GM23338 (cell line): ENCODE measurements around the gene TMEM209. TPM values are rescaled to one million over a fixed set of nuclear protein-coding genes. Genes with fewer than 3 reads are reported as not detected.

Experiments
- ATAC-seq: fragments of 200-7000 bp; cut with Tn5 transposase; 3 replicates; pipeline ENCODE4 v1.9.1; 2020
- DNase-seq: peaks from one replicate; pipeline ENCODE4 v3.0.0-alpha.2; 2015; ENCODE audit warnings: low spot score
- H2AFZ ChIP-seq: fragments of 200-600 bp; sonication (generic); 2 replicates; pipeline ENCODE4 v1.8.0; 2016; ENCODE audit warnings: antibody characterized with exemption, mild to moderate bottlenecking, moderate library complexity
- H3F3A ChIP-seq: fragments of 200-600 bp; sonication (generic); replicated peaks from 2 replicates; pipeline ENCODE4 v1.8.0; 2017; ENCODE audit warnings: antibody characterized with exemption, mixed run types, low read depth
- H3K27ac ChIP-seq: fragments of 200-600 bp; sonication (generic); 2 replicates; pipeline ENCODE4 v1.6.1; 2016; ENCODE audit warnings: low read depth
- H3K27me3 ChIP-seq: fragments of 200-600 bp; sonication (generic); 2 replicates; pipeline ENCODE4 v1.8.0; 2016; ENCODE audit warnings: mild to moderate bottlenecking, mixed run types, moderate library complexity; ENCODE audit not compliant: insufficient read depth
- H3K36me3 ChIP-seq: fragments of 200-600 bp; sonication (generic); 2 replicates; pipeline ENCODE4 v1.8.0; 2016; ENCODE audit warnings: mild to moderate bottlenecking; ENCODE audit not compliant: insufficient read depth
- H3K4me1 ChIP-seq: fragments of 200-600 bp; sonication (generic); 2 replicates; pipeline ENCODE4 v1.8.0; 2016; ENCODE audit warnings: mild to moderate bottlenecking, moderate library complexity; ENCODE audit not compliant: insufficient read depth
- H3K4me2 ChIP-seq: fragments of 200-600 bp; sonication (generic); 2 replicates; pipeline ENCODE4 v1.7.1; 2017; ENCODE audit warnings: mixed run types
- H3K4me3 ChIP-seq: fragments of 200-600 bp; sonication (generic); 2 replicates; pipeline ENCODE4 v1.6.1; 2016; ENCODE audit warnings: mixed run types
- H3K79me2 ChIP-seq: fragments of 200-600 bp; sonication (generic); replicated peaks from 2 replicates; pipeline ENCODE4 v1.8.0; 2017; ENCODE audit warnings: mild to moderate bottlenecking; ENCODE audit not compliant: insufficient read depth
- H3K9me2 ChIP-seq: fragments of 200-600 bp; sonication (generic); 2 replicates; pipeline ENCODE4 v1.8.0; 2017; ENCODE audit not compliant: insufficient read depth
- H4K20me1 ChIP-seq: fragments of 200-600 bp; sonication (generic); replicated peaks from 2 replicates; pipeline ENCODE4 v1.8.0; 2017; ENCODE audit warnings: mild to moderate bottlenecking; ENCODE audit not compliant: insufficient read depth
- H3K27ac Mint-ChIP-seq: 2 replicates; pipeline ENCODE4 v1.8.0; 2020; ENCODE audit warnings: inconsistent platforms, mild to moderate bottlenecking, moderate library complexity, mixed read lengths
- H3K27me3 Mint-ChIP-seq: 3 replicates; pipeline ENCODE4 v1.8.0; 2022; ENCODE audit warnings: low read depth, mild to moderate bottlenecking, moderate library complexity, mixed read lengths, inconsistent platforms; ENCODE audit not compliant: insufficient read depth, poor library complexity
- H3K36me3 Mint-ChIP-seq: 3 replicates; pipeline ENCODE4 v1.8.0; 2021; ENCODE audit warnings: low read depth, mild to moderate bottlenecking, inconsistent platforms, moderate library complexity, mixed read lengths
- H3K4me1 Mint-ChIP-seq: 3 replicates; pipeline ENCODE4 v1.8.0; 2020; ENCODE audit warnings: mild to moderate bottlenecking, inconsistent platforms, mixed read lengths
- H3K4me3 Mint-ChIP-seq: 3 replicates; pipeline ENCODE4 v1.8.0; 2021; ENCODE audit warnings: moderate library complexity, mild to moderate bottlenecking, inconsistent platforms, mixed read lengths
- H3K9me3 Mint-ChIP-seq: 3 replicates; pipeline ENCODE4 v1.8.0; 2020; ENCODE audit warnings: moderate library complexity, mild to moderate bottlenecking, inconsistent platforms, mixed read lengths
- CREB1 ChIP-seq: fragments of 250-450 bp; sonication (Bioruptor Pico); IDR thresholded peaks from 2 replicates; pipeline ENCODE4 v1.5.0; 2020; ENCODE audit warnings: low read depth, mild to moderate bottlenecking, moderate library complexity
- CTCF ChIP-seq, 2 experiments: fragments of 200-600 bp in 1 of 2; sonication (generic) in 1 of 2; conservative IDR thresholded peaks; 2 replicates each; pipeline versions ENCODE4 v1.5.1 to v1.6.1; 2016 to 2017; ENCODE audit warnings: antibody characterized with exemption in 2 of 2, low read depth in 2 of 2, mild to moderate bottlenecking in 2 of 2, moderate library complexity in 1 of 2
- ETS1 ChIP-seq: IDR thresholded peaks from 2 replicates; pipeline ENCODE4 v1.6.1; 2016; ENCODE audit warnings: antibody characterized with exemption
- EZH2 ChIP-seq: fragments of 200-600 bp; sonication (generic); IDR thresholded peaks from one replicate; pipeline ENCODE4 v1.8.0; 2017; ENCODE audit warnings: antibody characterized with exemption, mild to moderate bottlenecking, low read depth; ENCODE audit not compliant: unreplicated experiment
- EZH2phosphoT487 ChIP-seq: fragments of 200-600 bp; sonication (generic); IDR thresholded peaks from one replicate; pipeline ENCODE4 v1.8.1; 2018; ENCODE audit warnings: antibody characterized with exemption; ENCODE audit not compliant: unreplicated experiment
- JUNB ChIP-seq: IDR thresholded peaks from one replicate; pipeline ENCODE4 v1.6.1; 2016; ENCODE audit warnings: antibody characterized with exemption; ENCODE audit not compliant: unreplicated experiment
- NANOG ChIP-seq: IDR thresholded peaks from 2 replicates; pipeline ENCODE4 v1.6.1; 2016; ENCODE audit warnings: antibody characterized with exemption, borderline replicate concordance
- POLR2AphosphoS5 ChIP-seq: IDR thresholded peaks from 2 replicates; pipeline ENCODE4 v1.6.1; 2016; ENCODE audit warnings: antibody characterized with exemption, low read depth
- STAT1 ChIP-seq: IDR thresholded peaks from one replicate; pipeline ENCODE4 v1.6.1; 2016; ENCODE audit warnings: antibody characterized with exemption; ENCODE audit not compliant: unreplicated experiment
- ZNF114 ChIP-seq: fragments of 250-450 bp; sonication (Bioruptor Pico); IDR thresholded peaks from 2 replicates; pipeline ENCODE4 v1.5.0; 2020; ENCODE audit warnings: mild to moderate bottlenecking, moderate library complexity
- ZNF331 ChIP-seq: fragments of 250-450 bp; sonication (Bioruptor Pico); IDR thresholded peaks from 2 replicates; pipeline ENCODE4 v1.5.0; 2020; ENCODE audit warnings: low read depth, mild to moderate bottlenecking, moderate library complexity
- ZNF462 ChIP-seq: fragments of 250-450 bp; sonication (Bioruptor Pico); IDR thresholded peaks from 2 replicates; pipeline ENCODE4 v1.5.0; 2020; ENCODE audit warnings: mild to moderate bottlenecking, moderate library complexity
- polyA plus RNA-seq: library from polyadenylated mRNA; unstranded; fragments of >200 nt; fragmentation: Nextera tagmentation; extraction: Ambion mirVana; gene quantifications from 2 replicates; pipeline ENCODE4 v1.2.1, GENCODE V29; 2016
- total RNA-seq: library from RNA; depleted of rRNA; stranded (reverse); fragments of >200 nt; shearing (Covaris generic); gene quantifications from 2 replicates; pipeline ENCODE4 v1.2.3, GENCODE V29; 2014
- TF ChIP-seq, protein P1 (sequence below): IDR thresholded peaks from one replicate; pipeline ENCODE4 v1.6.1; 2018; ENCODE audit warnings: antibody characterized with exemption; ENCODE audit not compliant: unreplicated experiment

TMEM209 gene
- total and polyA plus RNA-seq, 2 experiments from 2014 or later, result 18.6 to 26.2 TPM

DNA sequence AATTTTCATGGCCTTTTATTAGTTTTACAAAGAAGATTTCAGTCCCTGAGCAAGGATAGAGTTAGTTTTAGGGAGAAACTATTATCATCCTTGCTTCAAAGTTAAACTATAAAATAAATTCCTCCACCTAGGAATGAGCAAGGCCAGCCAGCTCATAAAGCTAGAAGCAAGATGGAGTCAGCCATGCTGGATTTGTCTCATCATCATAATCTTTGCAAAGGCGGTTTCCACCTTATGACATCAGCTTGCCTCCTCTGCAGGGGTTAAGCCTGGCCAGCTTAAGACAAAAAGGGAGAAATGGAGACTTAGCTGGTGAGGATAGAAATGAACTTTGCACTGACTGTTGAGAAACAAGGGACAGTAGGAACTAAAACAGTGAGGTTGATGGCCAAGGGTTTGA is 21.1 kb upstream of the TMEM209 start:
- Histone ChIP-seq H3K4me1 (peaks cover 11% of the 10 kb centered on the region), H4K20me1 (no peaks in the 10 kb centered on the region), H3K27ac (no peak overlapping the region), H3K27me3 (no peaks in the 10 kb centered on the region), H3K4me3 (no peak overlapping the region), H3F3A (no peaks in the 10 kb centered on the region), H3K9me2 (peaks cover 5% of the 10 kb centered on the region; the same call in 1 of the 2 replicates), H3K36me3 (no peaks in the 10 kb centered on the region), H2AFZ (peak overlapping the region; percentile 90), H3K4me2 (no peak overlapping the region), H3K79me2 (no peaks in the 10 kb centered on the region)
- Mint-ChIP-seq H3K36me3 (no peaks in the 10 kb centered on the region; the same call in 2 of the 3 replicates), H3K4me1 (peaks cover 3% of the 10 kb centered on the region), H3K27ac (no peak overlapping the region), H3K4me3 (no peak overlapping the region), H3K9me3 (peaks cover 4% of the 10 kb centered on the region), H3K27me3 (peaks cover 5% of the 10 kb centered on the region)
- no peak for TF ChIP-seq CTCF (conservative IDR thresholded peaks at IDR 0.05; ENCODE audit: low read depth in 2 of 2)
- TF ChIP-seq, protein P1, sequence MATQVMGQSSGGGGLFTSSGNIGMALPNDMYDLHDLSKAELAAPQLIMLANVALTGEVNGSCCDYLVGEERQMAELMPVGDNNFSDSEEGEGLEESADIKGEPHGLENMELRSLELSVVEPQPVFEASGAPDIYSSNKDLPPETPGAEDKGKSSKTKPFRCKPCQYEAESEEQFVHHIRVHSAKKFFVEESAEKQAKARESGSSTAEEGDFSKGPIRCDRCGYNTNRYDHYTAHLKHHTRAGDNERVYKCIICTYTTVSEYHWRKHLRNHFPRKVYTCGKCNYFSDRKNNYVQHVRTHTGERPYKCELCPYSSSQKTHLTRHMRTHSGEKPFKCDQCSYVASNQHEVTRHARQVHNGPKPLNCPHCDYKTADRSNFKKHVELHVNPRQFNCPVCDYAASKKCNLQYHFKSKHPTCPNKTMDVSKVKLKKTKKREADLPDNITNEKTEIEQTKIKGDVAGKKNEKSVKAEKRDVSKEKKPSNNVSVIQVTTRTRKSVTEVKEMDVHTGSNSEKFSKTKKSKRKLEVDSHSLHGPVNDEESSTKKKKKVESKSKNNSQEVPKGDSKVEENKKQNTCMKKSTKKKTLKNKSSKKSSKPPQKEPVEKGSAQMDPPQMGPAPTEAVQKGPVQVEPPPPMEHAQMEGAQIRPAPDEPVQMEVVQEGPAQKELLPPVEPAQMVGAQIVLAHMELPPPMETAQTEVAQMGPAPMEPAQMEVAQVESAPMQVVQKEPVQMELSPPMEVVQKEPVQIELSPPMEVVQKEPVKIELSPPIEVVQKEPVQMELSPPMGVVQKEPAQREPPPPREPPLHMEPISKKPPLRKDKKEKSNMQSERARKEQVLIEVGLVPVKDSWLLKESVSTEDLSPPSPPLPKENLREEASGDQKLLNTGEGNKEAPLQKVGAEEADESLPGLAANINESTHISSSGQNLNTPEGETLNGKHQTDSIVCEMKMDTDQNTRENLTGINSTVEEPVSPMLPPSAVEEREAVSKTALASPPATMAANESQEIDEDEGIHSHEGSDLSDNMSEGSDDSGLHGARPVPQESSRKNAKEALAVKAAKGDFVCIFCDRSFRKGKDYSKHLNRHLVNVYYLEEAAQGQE, result no peak
- no peak for TF ChIP-seq STAT1
- no peak for TF ChIP-seq EZH2
- TF ChIP-seq JUNB, result no peak
- no peak for TF ChIP-seq ZNF114 (CRISPR knock-in tag)
- no peak for TF ChIP-seq ZNF331 (CRISPR knock-in tag)
- TF ChIP-seq ETS1, result no peak
- no peak for TF ChIP-seq EZH2phosphoT487
- no peak for TF ChIP-seq CREB1
- no peak for TF ChIP-seq NANOG
- TF ChIP-seq POLR2AphosphoS5, result no peak
- no peak for TF ChIP-seq ZNF462 (CRISPR knock-in tag)
- DNase-seq (no peak), ATAC-seq (no peak)
